ENCODE results near the gene PROSER2. TPM values are rescaled to one million over a fixed set of nuclear protein-coding genes. Genes with fewer than 3 reads are reported as not detected.

The PROSER2 gene
- total and polyA plus RNA-seq, 4 donors = 6.5 to 24.9 (median 9.9) TPM

- WGBS = 79% methylated on average over 7 of the region's 7 CpGs
- no peak for TF ChIP-seq RXRA (IDR thresholded peaks at IDR 0.05)
- TF ChIP-seq CTCF (IDR thresholded peaks at IDR 0.05; ENCODE audit: low read depth, low read length, missing input control) = no peak
- TF ChIP-seq FOXA2 (IDR thresholded peaks at IDR 0.05) = no peak
- no peak for TF ChIP-seq NR2F2 (IDR thresholded peaks at IDR 0.05)
- TF ChIP-seq, protein P1, sequence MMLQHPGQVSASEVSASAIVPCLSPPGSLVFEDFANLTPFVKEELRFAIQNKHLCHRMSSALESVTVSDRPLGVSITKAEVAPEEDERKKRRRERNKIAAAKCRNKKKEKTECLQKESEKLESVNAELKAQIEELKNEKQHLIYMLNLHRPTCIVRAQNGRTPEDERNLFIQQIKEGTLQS (IDR thresholded peaks at IDR 0.05) = no peak
- TF ChIP-seq ZBTB33 (IDR thresholded peaks at IDR 0.05) = no peak
- TF ChIP-seq TAF1 (conservative IDR thresholded peaks at IDR 0.05) = no peak
- TF ChIP-seq, protein P2, sequence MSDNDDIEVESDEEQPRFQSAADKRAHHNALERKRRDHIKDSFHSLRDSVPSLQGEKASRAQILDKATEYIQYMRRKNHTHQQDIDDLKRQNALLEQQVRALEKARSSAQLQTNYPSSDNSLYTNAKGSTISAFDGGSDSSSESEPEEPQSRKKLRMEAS (IDR thresholded peaks at IDR 0.05) = no peak
- TF ChIP-seq FOXA1 (IDR thresholded peaks at IDR 0.05) = no peak
- no peaks in the 10 kb centered on the region for H3K9me3 ChIP-seq (ENCODE audit: control insufficient read depth in 4 of 4, low read length in 3 of 4)
- H3K4me3 ChIP-seq (ENCODE audit: low read depth in 1 of 3, low read length in 3 of 3) = no peak overlapping the region
- H3K9ac ChIP-seq (ENCODE audit: low read depth in 1 of 2, low read length in 2 of 2) = no peak overlapping the region
- H3K27me3 ChIP-seq (ENCODE audit: control insufficient read depth in 4 of 4, insufficient read depth in 4 of 4, low read length in 3 of 4) = no peaks in the 10 kb centered on the region
- H3K36me3 ChIP-seq (ENCODE audit: control insufficient read depth in 4 of 4, insufficient read depth in 3 of 4, low read depth in 1 of 4, low read length in 3 of 4) = no peaks in the 10 kb centered on the region
- H3K27ac ChIP-seq (ENCODE audit: low read depth in 1 of 2, low read length in 2 of 2) = no peak overlapping the region
- peaks cover 0 to 10% (median 4%) of the 10 kb centered on the region in 4 donors for H3K4me1 ChIP-seq (ENCODE audit: control insufficient read depth in 4 of 4, insufficient read depth in 4 of 4, low read length in 3 of 4)
- DNase-seq (ENCODE audit: low spot score) = no peak
Observed at GRCh38 chr10:11783558-11783865, 39.6 kb upstream of the PROSER2 start.

DNA sequence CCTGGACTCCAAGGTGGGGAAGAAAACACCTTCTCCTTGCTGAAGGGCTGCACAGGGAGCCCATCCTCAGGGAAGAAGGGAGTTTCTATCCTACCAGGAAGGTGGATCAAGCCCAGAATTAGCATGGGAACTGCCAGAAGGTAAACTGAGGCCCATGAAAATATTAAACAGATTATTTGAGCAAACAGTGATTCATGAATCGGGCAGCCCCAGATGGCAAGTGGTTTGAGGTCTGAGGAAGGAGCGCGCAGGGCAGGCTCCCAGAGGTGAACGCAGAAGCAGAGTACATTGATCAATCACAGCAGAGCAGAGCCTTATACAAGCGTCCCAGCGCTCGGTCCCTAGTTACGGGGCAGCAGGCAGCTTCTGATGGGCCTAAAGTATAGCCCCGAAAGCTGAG is 35.8 kb upstream of the PROSER2 start:
- 94% methylated on average over 9 of the region's 9 CpGs for WGBS
- no peaks in the 10 kb centered on the region for H3K27me3 ChIP-seq (ENCODE audit: control insufficient read depth in 4 of 4, insufficient read depth in 4 of 4, low read length in 3 of 4)
- peaks cover 0 to 10% (median 4%) of the 10 kb centered on the region in 4 donors for H3K4me1 ChIP-seq (ENCODE audit: control insufficient read depth in 4 of 4, insufficient read depth in 4 of 4, low read length in 3 of 4)
- H3K4me3 ChIP-seq (ENCODE audit: low read depth in 1 of 3, low read length in 3 of 3) = no peak overlapping the region
- DNase-seq (ENCODE audit: low spot score) = no peak
- H3K9ac ChIP-seq (ENCODE audit: low read depth in 1 of 2, low read length in 2 of 2) = no peak overlapping the region
- TF ChIP-seq FOXA1 (IDR thresholded peaks at IDR 0.05) (no peak), ZBTB33 (IDR thresholded peaks at IDR 0.05) (no peak), CTCF (IDR thresholded peaks at IDR 0.05; ENCODE audit: low read depth, low read length, missing input control) (no peak), JUND (IDR thresholded peaks at IDR 0.05) (no peak), NR2F2 (IDR thresholded peaks at IDR 0.05) (no peak), HNF4G (IDR thresholded peaks at IDR 0.05) (no peak), HNF4A (conservative IDR thresholded peaks at IDR 0.05) (no peak), YY1 (IDR thresholded peaks at IDR 0.05) (no peak), RXRA (IDR thresholded peaks at IDR 0.05) (no peak), FOXA2 (IDR thresholded peaks at IDR 0.05) (no peak), RAD21 (IDR thresholded peaks at IDR 0.05) (no peak), TAF1 (conservative IDR thresholded peaks at IDR 0.05) (no peak), SP1 (IDR thresholded peaks at IDR 0.05) (no peak), GABPA (IDR thresholded peaks at IDR 0.05 in 1 of 2, conservative IDR thresholded peaks at IDR 0.05 in 1 of 2) (no peak), EGR1 (IDR thresholded peaks at IDR 0.05; ENCODE audit: low read depth in 2 of 2) (no peak)
- TF ChIP-seq, protein P2 (IDR thresholded peaks at IDR 0.05) = no peak
- TF ChIP-seq, protein P1 (IDR thresholded peaks at IDR 0.05) = no peak
- TF ChIP-seq, protein P3, sequence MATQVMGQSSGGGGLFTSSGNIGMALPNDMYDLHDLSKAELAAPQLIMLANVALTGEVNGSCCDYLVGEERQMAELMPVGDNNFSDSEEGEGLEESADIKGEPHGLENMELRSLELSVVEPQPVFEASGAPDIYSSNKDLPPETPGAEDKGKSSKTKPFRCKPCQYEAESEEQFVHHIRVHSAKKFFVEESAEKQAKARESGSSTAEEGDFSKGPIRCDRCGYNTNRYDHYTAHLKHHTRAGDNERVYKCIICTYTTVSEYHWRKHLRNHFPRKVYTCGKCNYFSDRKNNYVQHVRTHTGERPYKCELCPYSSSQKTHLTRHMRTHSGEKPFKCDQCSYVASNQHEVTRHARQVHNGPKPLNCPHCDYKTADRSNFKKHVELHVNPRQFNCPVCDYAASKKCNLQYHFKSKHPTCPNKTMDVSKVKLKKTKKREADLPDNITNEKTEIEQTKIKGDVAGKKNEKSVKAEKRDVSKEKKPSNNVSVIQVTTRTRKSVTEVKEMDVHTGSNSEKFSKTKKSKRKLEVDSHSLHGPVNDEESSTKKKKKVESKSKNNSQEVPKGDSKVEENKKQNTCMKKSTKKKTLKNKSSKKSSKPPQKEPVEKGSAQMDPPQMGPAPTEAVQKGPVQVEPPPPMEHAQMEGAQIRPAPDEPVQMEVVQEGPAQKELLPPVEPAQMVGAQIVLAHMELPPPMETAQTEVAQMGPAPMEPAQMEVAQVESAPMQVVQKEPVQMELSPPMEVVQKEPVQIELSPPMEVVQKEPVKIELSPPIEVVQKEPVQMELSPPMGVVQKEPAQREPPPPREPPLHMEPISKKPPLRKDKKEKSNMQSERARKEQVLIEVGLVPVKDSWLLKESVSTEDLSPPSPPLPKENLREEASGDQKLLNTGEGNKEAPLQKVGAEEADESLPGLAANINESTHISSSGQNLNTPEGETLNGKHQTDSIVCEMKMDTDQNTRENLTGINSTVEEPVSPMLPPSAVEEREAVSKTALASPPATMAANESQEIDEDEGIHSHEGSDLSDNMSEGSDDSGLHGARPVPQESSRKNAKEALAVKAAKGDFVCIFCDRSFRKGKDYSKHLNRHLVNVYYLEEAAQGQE (IDR thresholded peaks at IDR 0.05) = no peak
- H3K27ac ChIP-seq (ENCODE audit: low read depth in 1 of 2, low read length in 2 of 2) = no peak overlapping the region
- no peaks in the 10 kb centered on the region for H3K36me3 ChIP-seq (ENCODE audit: control insufficient read depth in 4 of 4, insufficient read depth in 3 of 4, low read depth in 1 of 4, low read length in 3 of 4)
- H3K9me3 ChIP-seq (ENCODE audit: control insufficient read depth in 4 of 4, low read length in 3 of 4) = no peaks in the 10 kb centered on the region

All from liver (tissue), 9 donors.